GM19240 (cell line): Measurements from ENCODE around the gene PPFIA2.

Experiments
- DNase-seq: peaks from one replicate; pipeline ENCODE4 v3.0.0; 2011; ENCODE audit warnings: low spot score; ENCODE audit not compliant: insufficient read length

PPFIA2 gene

GRCh38 chr12:81759190-81760051 lies at the start of gene PPFIA2:
Gene PPFIA2 (minus strand): TSS chr12:81759350.
- no peak for DNase-seq

DNA sequence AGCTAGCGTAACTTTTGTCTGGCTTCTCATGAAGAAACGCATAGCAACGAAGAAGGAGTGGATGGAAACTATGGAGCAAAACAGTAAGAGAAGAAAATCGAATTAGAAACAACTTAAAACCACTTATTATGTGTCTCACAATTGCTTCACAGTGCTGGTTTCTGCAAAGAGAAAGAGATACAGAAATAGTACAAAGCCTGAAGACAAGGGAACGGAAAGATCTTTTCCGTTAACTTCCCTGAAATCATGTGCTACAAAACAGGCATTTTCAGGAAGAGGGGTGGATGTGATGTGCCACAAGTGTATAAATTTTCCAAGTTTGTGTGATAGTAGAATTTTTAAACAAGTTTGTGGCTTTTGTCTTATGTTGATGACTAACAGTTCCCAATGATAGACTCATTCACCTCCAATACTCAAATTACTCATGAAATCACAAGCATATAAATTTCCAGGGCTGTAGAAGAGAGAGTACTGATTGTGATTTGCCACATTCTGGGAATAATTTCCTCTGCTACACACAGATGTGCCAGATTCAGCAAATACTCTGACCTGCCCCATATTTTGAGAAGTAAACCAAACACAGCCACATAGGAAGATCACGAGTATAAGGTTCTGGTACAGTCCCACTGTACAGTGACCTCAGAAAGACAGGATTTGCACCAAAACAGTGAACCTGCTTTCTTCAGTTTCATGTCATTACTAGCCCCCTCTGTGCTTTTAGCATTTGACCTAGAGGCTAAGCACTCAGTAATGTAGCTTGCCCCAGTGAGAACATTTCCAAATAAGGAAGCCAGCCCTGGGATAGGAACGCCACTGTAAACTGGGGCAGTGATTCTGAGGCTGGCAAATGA lies 41.4 kb upstream of the PPFIA2 start:
- no peak for DNase-seq

DNA sequence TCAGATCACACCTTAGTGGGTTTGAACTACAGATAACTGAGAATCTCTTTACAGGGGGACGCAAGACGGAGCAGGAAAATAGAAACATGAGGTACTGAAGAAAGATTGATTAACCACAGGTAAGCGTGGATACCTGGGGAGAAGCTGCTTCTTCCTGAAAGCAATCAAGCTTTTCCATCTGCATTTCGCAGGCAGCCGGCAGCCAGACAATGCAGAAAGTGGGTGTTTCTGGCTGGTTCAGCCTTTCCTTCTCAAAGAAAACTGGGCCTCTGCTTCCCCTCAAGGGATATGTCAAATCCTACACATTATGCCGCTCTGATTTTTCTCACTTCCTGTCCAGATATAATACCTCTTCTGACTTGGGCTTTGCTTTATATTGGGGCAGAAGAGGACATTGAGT lies 39.1 kb upstream of the PPFIA2 start:
- DNase-seq: no peak

GRCh38 chr12:81797100-81797499 lies 38.0 kb upstream of the PPFIA2 start:
- DNase-seq: no peak

DNA sequence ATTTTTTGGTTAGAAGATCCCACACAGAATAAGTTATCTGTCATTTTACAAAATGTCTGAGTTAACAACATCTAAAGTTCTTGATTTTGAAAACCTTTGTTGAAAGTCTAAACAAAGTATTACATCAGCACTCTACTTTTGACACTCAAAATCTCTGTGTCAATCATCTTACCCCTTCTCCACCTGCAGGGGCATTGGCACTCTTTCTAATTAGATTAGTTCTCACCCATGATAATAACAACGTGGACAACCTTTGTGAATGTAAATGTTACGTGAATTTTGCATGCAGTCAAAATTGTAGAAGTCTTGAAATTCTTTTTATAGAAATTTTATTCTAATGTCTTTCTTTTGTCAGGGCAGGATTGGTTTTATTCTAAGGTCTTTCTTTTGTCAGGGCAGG lies 33.5 kb upstream of the PPFIA2 start:
- no peak for DNase-seq

DNA sequence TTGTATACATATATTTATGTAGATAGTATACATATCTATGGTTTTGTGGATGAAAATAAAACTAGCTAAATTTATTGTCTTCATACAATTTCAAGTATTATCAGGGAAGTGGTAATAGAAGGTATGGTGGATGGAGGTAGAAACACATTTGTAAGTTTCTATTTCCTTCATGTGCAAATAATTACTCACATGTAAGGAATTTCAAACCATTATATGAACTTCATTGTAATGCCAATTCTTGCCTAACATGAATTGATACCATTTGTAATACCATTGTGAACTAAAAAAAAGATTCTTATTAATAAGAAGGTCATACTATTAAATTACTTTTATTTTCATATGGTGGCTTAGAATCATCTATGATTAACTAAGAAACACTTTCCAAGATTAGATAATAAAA lies 20.1 kb upstream of the PPFIA2 start:
- no peak for DNase-seq

DNA sequence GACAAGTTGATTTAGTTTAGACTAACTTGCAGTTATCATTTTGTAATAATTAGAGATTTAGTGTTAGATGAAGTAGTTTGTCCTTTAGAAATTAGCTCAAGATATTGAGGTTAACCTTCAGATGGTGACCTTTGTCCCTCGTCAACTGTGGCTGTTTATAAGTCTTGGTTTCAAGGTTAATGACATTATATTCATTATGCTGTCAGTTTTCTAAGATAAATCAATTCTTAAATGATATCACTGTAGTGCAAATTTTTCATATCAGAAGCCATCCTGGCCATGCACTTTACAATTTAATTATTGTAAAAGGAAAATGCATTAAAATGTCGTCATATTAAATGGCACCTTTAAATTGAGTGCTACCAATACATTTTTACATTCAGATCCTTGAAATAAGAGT lies 19.6 kb upstream of the PPFIA2 start:
- DNase-seq: no peak

DNA sequence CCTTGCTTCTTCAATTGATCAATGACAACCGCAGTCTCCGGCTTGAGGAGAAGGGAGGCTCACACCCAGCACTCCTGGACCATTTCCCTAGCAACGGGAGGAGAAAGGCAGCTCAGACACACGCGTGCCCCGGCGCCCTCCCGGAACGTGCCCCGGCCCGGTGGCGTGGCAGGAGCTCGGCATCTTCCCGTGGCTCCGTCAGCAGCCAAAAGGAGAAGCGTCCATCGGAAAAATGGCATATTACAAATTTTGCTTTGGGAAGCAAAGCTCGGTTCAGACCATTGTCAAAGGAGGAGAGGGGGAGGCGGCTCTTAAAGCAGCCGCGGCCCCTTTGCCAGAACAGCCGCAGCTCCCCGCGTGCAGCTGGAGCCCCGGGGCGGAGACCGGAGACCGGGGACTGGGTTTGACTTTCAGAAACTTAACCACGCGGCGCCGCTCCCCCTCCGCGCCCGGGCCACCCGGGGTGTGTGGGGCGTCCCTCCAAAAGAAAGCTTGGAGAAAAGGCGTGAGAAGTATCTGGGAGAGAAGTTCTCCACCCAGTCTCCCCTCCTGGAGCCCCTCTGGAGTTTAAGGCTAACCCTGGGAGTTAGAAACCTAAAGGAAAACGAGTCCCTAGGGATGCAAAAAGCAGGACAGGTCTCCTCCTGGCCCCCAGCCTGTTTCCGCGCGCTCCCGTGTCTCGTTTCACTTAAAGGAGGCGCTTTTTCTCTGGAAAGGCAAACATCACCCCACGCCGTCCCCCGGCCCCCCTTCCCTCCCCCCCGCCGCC lies 545 bp downstream of the PPFIA2 start:
- DNase-seq: no peak

- DNase-seq: no peak
Measured at GRCh38 chr12:81757731-81758365, 1.3 kb downstream of the PPFIA2 start.

- no peak for DNase-seq
Measured at GRCh38 chr12:81729781-81730180, 29.4 kb downstream of the PPFIA2 start.

GRCh38 chr12:81727391-81727790 lies 31.8 kb downstream of the PPFIA2 start:
- no peak for DNase-seq

GRCh38 chr12:81726634-81727033 lies 32.5 kb downstream of the PPFIA2 start:
- no peak for DNase-seq

DNA sequence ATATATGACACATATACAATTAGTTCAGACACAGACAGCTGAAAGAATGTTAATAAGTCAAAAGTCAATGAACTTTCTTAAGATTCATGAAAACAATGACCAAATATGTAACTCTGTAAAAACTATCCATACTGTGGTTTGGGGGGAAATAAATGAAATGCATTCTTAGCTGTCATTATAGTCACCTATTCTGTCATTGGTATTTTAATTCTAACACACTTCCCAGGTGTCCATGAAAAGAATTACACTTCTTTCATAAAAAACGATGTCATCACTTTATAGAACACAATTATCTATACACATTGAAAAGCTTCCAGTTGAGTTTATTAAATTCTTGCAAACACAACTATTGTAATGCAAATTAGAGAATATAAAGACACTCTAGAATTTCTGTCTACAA lies 35.8 kb downstream of the PPFIA2 start:
- no peak for DNase-seq

GRCh38 chr12:81722004-81722403 lies 37.1 kb downstream of the PPFIA2 start:
- DNase-seq: no peak

DNA sequence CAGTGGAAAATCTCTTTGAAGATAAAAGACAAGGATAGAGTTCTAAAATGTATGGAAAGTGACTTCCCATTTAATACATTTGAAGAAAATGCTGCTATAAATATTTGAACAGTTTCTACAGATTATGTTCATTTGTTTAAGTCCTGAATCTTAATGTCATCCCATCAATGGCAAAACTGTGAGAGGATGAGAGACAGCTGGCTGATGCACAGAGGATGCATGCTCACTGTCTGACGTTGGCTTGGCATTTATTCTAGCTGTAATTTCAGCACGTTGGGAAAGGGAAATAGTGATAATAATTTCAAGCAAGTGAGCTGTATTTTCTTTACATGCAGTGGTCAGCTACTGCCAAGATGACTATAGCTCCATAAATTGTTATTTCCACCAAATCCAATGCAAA lies 40.5 kb downstream of the PPFIA2 start:
- DNase-seq: no peak

DNA sequence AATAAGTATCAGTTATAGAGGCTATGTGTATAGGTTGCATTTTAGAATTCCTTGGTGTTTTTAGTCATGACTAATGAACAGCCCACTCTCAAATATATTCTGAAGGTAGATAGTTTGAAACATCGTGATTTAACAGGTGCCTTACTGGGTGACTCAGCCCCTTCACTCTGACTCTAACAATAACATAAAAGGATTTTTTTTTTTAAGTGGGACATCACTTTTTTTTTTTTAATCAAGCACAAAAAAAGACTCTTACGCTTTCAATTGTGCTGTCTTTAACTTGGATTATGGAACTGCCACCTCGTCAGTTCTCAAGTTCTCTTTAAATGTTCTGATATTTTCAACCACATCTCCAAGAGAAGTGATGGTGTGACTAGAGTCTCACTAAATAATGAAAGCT lies 46.6 kb downstream of the PPFIA2 start:
- DNase-seq: no peak

- DNase-seq: no peak
Measured at GRCh38 chr12:81705586-81705985, 53.6 kb downstream of the PPFIA2 start.

GRCh38 chr12:81699551-81699950 lies 59.6 kb downstream of the PPFIA2 start:
- no peak for DNase-seq

GRCh38 chr12:81692008-81692407 lies 67.1 kb downstream of the PPFIA2 start:
- no peak for DNase-seq

DNA sequence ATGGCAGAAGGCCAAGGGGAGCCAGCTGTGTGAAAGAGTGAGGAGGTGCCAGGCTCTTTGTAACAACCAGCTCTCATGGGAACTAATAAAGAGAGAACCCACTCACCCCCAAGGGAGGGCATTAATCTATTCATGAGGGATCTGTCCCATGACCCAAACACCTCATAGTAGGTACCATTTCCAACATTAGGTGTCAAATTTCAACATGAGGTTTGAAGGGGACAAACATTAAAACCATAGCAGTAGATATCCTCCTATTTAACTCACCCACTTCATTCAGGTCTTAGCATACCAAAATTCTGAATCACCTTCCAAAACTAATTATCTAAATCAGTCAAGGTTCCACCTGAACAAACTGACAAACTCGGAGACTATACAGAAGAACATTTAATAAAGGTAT lies 75.3 kb downstream of the PPFIA2 start:
- DNase-seq: no peak

DNA sequence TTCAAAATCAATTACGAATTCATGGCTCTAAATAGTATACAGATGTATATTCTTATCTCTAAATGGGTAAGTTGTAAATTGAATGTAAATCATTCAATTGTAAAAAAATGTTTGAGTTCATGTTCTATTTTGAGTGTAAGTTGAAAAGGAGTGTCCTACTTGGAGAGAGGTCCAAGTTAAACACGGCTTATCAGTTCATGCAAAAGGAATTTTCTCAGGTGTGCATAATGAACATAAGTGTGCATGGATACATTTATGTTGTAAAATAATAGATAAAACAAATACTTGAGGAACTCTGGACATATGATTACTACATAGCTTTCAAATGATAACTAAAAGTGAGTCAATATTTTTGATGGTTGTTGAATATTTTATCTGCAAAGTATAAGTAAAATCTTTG lies 79.5 kb downstream of the PPFIA2 start:
- DNase-seq: no peak
